A549 (cell line): ENCODE measurements around the gene AJUBA. TPM values are rescaled to one million over a fixed set of nuclear protein-coding genes. Genes with fewer than 3 reads are reported as not detected.
"Not testable (repeated sequence)": the region's sequence is repeated elsewhere in the genome, so short reads cannot be mapped to it uniquely, and the experiment has no call there.

Experiments
- ATAC-seq, 2 experiments: fragments of 200-7000 bp in 1 of 2; fragments of >200 bp in 1 of 2; cut with Nextera tagmentation in 1 of 2; cut with Tn5 transposase in 1 of 2; 3 replicates each; pipeline versions ENCODE4 v1.8.0 to v1.9.1; 2018 to 2020; ENCODE audit warnings: mild to moderate bottlenecking in 1 of 2, moderate library complexity in 1 of 2
- CTCF ChIA-PET: fragments of 300-600 bp; sonication (Branson Sonifier 250); formaldehyde crosslinking; extraction: SDS; loops from one replicate; lab custom pipeline; 2021; ENCODE audit warnings: antibody characterized with exemption, inconsistent platforms; lab: Yijun Ruan, JAX
- POLR2A ChIA-PET: fragments of 350-600 bp; formaldehyde crosslinking; extraction: SDS; loops from one replicate; lab custom pipeline; 2021; ENCODE audit warnings: antibody characterized with exemption, inconsistent platforms; lab: Yijun Ruan, JAX
- DNase-seq, 2 experiments: peaks; one replicate each; pipeline versions ENCODE4 v3.0.0 to v3.0.0-alpha.2; 2011 to 2016; ENCODE audit warnings: low read depth in 1 of 2, low spot score in 1 of 2
- FAIRE-seq: peaks from 2 replicates; lab custom pipeline; 2011; peaks lifted over from hg19 to GRCh38; lab: Jason Lieb, UNC
- H3K27ac ChIP-seq, 2 experiments: fragments of >200 bp; sonication (Bioruptor Twin); formaldehyde crosslinking; 3 replicates each; pipeline ENCODE4 v1.5.1; 2016 to 2017
- H3K4me1 ChIP-seq: fragments of >200 bp; sonication (Bioruptor Twin); formaldehyde crosslinking; 3 replicates; pipeline ENCODE4 v1.6.1; 2016
- H3K4me2 ChIP-seq: fragments of >200 bp; sonication (Bioruptor Twin); formaldehyde crosslinking; 3 replicates; pipeline ENCODE4 v1.6.1; 2016
- H3K4me3 ChIP-seq: fragments of >200 bp; sonication (Bioruptor Twin); formaldehyde crosslinking; 3 replicates; pipeline ENCODE4 v1.5.1; 2016
- H3K9me3 ChIP-seq: fragments of >200 bp; sonication (Bioruptor Twin); formaldehyde crosslinking; 3 replicates; pipeline ENCODE4 v1.6.1; 2016
- BHLHE40 ChIP-seq: IDR thresholded peaks from 2 replicates; pipeline ENCODE4 v1.6.1; 2012; ENCODE audit warnings: low read depth, low read length, inconsistent platforms
- CBX2 ChIP-seq: fragments of 200-600 bp; sonication (generic); IDR thresholded peaks from 2 replicates; pipeline ENCODE4 v1.6.1; 2016; ENCODE audit warnings: low read depth, mild to moderate bottlenecking, borderline replicate concordance
- CEBPB ChIP-seq, 2 experiments: fragments of >200 bp in 1 of 2; sonication (Bioruptor Twin) in 1 of 2; formaldehyde crosslinking in 1 of 2; IDR thresholded peaks; 2 replicates each; pipeline ENCODE4 v1.6.1; 2012 to 2016
- EHF ChIP-seq: fragments of 250-450 bp; sonication (Bioruptor Pico); IDR thresholded peaks from 2 replicates; pipeline ENCODE4 v1.5.0; 2020; ENCODE audit warnings: mild to moderate bottlenecking
- EHMT2 ChIP-seq: fragments of 200-600 bp; sonication (generic); IDR thresholded peaks from 2 replicates; pipeline ENCODE4 v1.6.1; 2016; ENCODE audit warnings: antibody characterized with exemption, low read depth, mild to moderate bottlenecking, moderate library complexity
- FOSB ChIP-seq: fragments of 250-450 bp; sonication (Bioruptor Pico); IDR thresholded peaks from 2 replicates; pipeline ENCODE4 v1.5.0; 2020; ENCODE audit warnings: mild to moderate bottlenecking, moderate library complexity
- HEYL ChIP-seq: fragments of 250-450 bp; sonication (Bioruptor Pico); IDR thresholded peaks from 2 replicates; pipeline ENCODE4 v1.8.0; 2021; ENCODE audit warnings: mild to moderate bottlenecking, moderate library complexity
- HOXA7 ChIP-seq: fragments of 250-450 bp; sonication (Bioruptor Pico); IDR thresholded peaks from 2 replicates; pipeline ENCODE4 v1.5.0; 2020; ENCODE audit warnings: mild to moderate bottlenecking, moderate library complexity
- HOXB13 ChIP-seq: fragments of 250-450 bp; sonication (Bioruptor Pico); IDR thresholded peaks from 2 replicates; pipeline ENCODE4 v1.5.0; 2020; ENCODE audit warnings: low read depth, mild to moderate bottlenecking, moderate library complexity
- JUN ChIP-seq, 2 experiments: fragments of >200 bp; sonication (Bioruptor Twin); formaldehyde crosslinking; IDR thresholded peaks; 2 replicates in 1 of 2; 3 replicates in 1 of 2; pipeline ENCODE4 v1.6.1; 2016 to 2017
- NR3C1 ChIP-seq: fragments of >200 bp; sonication (Bioruptor Twin); formaldehyde crosslinking; IDR thresholded peaks from 3 replicates; pipeline ENCODE4 v1.6.1; 2017
- SREBF2 ChIP-seq: fragments of 450-650 bp; IDR thresholded peaks from 2 replicates; pipeline ENCODE4 v1.6.1; 2014; ENCODE audit warnings: mild to moderate bottlenecking, moderate library complexity
- ZSCAN20 ChIP-seq: fragments of 250-450 bp; sonication (Bioruptor Pico); IDR thresholded peaks from 2 replicates; pipeline ENCODE4 v1.8.0; 2022; ENCODE audit warnings: mild to moderate bottlenecking, moderate library complexity
- WGBS: methylation state at CpG from one replicate; pipeline ENCODE4 v1.1.6; 2017; ENCODE audit errors: missing lambda C conversion rate; 5-methylcytosine and 5-hydroxymethylcytosine counted together
- polyA plus RNA-seq, 4 experiments: library from polyadenylated mRNA; depleted of rRNA in 3 of 4; stranded (reverse); fragments of >200 nt; fragmentation: RNase III in 1 of 4; extraction: RNeasy Plus Mini Kit Qiagen cat#74134 plus additional on column Dnase treatment in 1 of 4; gene quantifications; 2 replicates in 3 of 4; 3 replicates in 1 of 4; pipeline ENCODE4 v1.2.3, GENCODE V29; 2011 to 2017
- TF ChIP-seq, protein P1 (sequence below): fragments of >200 bp; sonication (Bioruptor Twin); formaldehyde crosslinking; IDR thresholded peaks from 3 replicates; pipeline ENCODE4 v1.6.1; 2016
- TF ChIP-seq, protein P2 (sequence below): fragments of 250-450 bp; sonication (Bioruptor Pico); IDR thresholded peaks from 2 replicates; pipeline ENCODE4 v1.5.0; 2021; ENCODE audit warnings: mild to moderate bottlenecking, moderate library complexity, borderline replicate concordance
- TF ChIP-seq, protein P3 (sequence below): fragments of >200 bp; sonication (Bioruptor Twin); formaldehyde crosslinking; IDR thresholded peaks from 3 replicates; pipeline ENCODE4 v1.5.1; 2016
- TF ChIP-seq, protein P4 (sequence below): fragments of 250-450 bp; sonication (Bioruptor Pico); IDR thresholded peaks from 2 replicates; pipeline ENCODE4 v1.5.0; 2020; ENCODE audit warnings: low read depth, mild to moderate bottlenecking, moderate library complexity

AJUBA gene
- polyA plus RNA-seq, 2 of the 4 experiments (the other 2 are of a cell fraction), result 53.4 to 98.0 TPM

DNA sequence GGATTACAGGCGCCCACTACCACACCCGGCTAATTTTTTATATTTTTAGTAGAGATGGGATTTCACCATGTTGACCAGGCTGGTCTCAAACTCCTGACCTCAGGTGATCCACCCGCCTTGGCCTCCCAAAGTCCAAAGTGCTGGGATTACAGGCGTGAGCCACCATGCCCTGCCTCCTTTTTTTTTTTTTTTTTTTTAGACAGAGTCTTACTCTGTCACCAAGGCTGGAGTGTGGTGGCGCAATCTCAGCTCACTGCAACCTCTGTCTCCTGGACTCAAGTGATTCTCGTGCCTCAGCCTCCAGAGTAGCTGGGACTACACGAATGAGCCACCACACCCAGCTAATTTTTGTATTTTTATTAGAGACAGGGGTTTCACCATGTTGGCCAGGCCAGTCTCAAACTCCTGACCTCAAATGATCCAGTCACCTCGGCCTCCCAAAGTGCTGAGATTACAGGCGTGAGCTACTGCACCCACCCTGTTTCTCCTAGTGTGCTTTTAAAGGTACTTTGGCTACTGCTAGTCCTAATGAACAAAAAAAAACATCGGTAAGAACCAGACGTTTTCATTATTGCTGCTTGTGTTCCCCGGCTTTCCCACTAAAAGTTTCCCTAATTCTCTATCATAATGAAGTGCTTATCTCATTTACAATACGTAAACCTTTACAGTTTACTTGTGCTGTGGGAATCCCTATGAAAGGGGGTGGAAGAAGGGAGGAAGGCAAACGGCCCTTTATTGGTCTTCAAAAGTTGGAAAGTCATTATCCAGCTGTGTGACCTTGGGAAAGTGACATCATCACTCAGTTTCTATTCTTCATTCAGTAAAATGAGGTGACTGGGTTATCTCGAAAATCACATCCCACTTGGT lies 16.2 kb downstream of the AJUBA start:
- H3K9me3 ChIP-seq, result not testable (repeated sequence)
- peak; percentile 32 to 44; a peak in 4 of 6 replicates for ATAC-seq
- TF ChIP-seq CEBPB (IDR thresholded peaks at IDR 0.05), result peak; percentile 50 to 68; a peak in 2 of 4 replicates
- TF ChIP-seq, all 56 proteins: peak for 1; not testable (repeated sequence) for 55
- DNase-seq, result peak in 1 of 2 experiments; percentile 22
- peak overlapping the region; percentile 9; the same call in 1 of the 3 replicates for H3K4me2 ChIP-seq
- 58% methylated on average over 15 of the region's 15 CpGs for WGBS
- H3K4me3 ChIP-seq, FAIRE-seq: not testable (repeated sequence)
- CTCF ChIA-PET, result interaction anchor here (1.0 to 18.8 kb wide), 4 partner anchors 23 to 92 kb away, joined by 3 to 646 read pairs (median 17); partner anchors contain the start of genes AJUBA, CDH24 and PRMT5
- peaks cover 11% of the 10 kb centered on the region for H3K4me1 ChIP-seq
- H3K27ac ChIP-seq, result peak overlapping the region in 1 of 2 experiments; percentile 9; a peak in 1 of 6 replicates
- POLR2A ChIA-PET, result interaction anchor here (1.4 to 1.6 kb wide), 2 partner anchors 9 to 11 kb away, joined by 3 to 6 read pairs; partner anchors contain the start of gene HAUS4

DNA sequence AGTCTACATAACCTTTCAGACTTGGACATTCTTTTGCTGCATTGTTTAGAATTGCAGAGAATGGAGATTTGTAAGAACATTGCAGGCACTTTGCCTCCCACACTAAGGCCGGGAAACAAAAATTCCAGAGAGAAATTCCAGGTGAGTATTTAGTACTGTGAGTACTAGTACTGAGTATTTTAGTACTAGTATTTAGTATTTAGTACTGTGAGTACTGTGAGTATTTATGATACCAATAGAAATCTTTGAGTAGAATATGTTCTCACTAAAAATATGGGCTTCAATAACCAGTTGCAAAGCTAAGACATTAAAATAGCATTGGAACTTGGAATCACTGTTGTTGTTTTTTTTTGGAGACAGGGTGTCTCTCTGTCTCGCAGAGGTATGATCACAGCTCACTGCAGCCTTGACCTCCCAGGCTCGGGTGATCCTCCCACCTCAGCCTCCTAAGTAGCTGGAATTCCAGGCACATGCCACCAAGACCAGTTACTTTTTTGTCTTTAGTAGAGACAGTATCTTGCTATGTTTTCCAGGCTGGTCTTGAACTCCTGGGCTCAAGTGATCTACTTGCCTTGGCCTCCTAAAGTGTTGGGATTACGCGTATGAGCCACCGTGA lies 20.2 kb downstream of the AJUBA start:
- TF ChIP-seq SREBF2 (no peak), EHMT2 (no peak), HOXA7 (no peak), ZSCAN20 (no peak), FOSB (CRISPR knock-in tag) (no peak), BHLHE40 (no peak), CBX2 (no peak), EHF (no peak), HOXB13 (no peak), HEYL (no peak), NR3C1 (no peak), JUN (IDR thresholded peaks at IDR 0.05) (no peak)
- TF ChIP-seq, protein P1, sequence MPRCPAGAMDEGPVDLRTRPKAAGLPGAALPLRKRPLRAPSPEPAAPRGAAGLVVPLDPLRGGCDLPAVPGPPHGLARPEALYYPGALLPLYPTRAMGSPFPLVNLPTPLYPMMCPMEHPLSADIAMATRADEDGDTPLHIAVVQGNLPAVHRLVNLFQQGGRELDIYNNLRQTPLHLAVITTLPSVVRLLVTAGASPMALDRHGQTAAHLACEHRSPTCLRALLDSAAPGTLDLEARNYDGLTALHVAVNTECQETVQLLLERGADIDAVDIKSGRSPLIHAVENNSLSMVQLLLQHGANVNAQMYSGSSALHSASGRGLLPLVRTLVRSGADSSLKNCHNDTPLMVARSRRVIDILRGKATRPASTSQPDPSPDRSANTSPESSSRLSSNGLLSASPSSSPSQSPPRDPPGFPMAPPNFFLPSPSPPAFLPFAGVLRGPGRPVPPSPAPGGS, result no peak
- TF ChIP-seq, protein P2, sequence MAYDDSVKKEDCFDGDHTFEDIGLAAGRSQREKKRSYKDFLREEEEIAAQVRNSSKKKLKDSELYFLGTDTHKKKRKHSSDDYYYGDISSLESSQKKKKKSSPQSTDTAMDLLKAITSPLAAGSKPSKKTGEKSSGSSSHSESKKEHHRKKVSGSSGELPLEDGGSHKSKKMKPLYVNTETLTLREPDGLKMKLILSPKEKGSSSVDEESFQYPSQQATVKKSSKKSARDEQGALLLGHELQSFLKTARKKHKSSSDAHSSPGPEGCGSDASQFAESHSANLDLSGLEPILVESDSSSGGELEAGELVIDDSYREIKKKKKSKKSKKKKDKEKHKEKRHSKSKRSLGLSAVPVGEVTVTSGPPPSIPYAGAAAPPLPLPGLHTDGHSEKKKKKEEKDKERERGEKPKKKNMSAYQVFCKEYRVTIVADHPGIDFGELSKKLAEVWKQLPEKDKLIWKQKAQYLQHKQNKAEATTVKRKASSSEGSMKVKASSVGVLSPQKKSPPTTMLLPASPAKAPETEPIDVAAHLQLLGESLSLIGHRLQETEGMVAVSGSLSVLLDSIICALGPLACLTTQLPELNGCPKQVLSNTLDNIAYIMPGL, result no peak
- TF ChIP-seq, protein P3, sequence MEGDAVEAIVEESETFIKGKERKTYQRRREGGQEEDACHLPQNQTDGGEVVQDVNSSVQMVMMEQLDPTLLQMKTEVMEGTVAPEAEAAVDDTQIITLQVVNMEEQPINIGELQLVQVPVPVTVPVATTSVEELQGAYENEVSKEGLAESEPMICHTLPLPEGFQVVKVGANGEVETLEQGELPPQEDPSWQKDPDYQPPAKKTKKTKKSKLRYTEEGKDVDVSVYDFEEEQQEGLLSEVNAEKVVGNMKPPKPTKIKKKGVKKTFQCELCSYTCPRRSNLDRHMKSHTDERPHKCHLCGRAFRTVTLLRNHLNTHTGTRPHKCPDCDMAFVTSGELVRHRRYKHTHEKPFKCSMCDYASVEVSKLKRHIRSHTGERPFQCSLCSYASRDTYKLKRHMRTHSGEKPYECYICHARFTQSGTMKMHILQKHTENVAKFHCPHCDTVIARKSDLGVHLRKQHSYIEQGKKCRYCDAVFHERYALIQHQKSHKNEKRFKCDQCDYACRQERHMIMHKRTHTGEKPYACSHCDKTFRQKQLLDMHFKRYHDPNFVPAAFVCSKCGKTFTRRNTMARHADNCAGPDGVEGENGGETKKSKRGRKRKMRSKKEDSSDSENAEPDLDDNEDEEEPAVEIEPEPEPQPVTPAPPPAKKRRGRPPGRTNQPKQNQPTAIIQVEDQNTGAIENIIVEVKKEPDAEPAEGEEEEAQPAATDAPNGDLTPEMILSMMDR, result no peak
- TF ChIP-seq, protein P4, sequence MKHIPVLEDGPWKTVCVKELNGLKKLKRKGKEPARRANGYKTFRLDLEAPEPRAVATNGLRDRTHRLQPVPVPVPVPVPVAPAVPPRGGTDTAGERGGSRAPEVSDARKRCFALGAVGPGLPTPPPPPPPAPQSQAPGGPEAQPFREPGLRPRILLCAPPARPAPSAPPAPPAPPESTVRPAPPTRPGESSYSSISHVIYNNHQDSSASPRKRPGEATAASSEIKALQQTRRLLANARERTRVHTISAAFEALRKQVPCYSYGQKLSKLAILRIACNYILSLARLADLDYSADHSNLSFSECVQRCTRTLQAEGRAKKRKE, result no peak
- TF ChIP-seq, all 56 proteins: peak for 0
- Histone ChIP-seq H3K27ac (no peak overlapping the region), H3K4me3 (no peak overlapping the region), H3K4me1 (peaks cover 15% of the 10 kb centered on the region), H3K9me3 (no peaks in the 10 kb centered on the region), H3K4me2 (no peak overlapping the region)
- DNase-seq (no peak), ATAC-seq (no peak), FAIRE-seq (no peak)
- ChIA-PET CTCF (interaction anchor here (1.1 to 18.8 kb wide), 7 partner anchors 8 to 96 kb away, joined by 3 to 646 read pairs (median 4); partner anchors contain the start of gene AJUBA), POLR2A (no interaction called here)
- WGBS, result 88% methylated on average over 6 of the region's 6 CpGs
